PFSK-1 (cell line): ENCODE results near the gene C2orf72.

Source experiments
- FOXP2 ChIP-seq: optimal IDR thresholded peaks from 2 replicates; pipeline ENCODE3; 2011; ENCODE audit warnings: borderline replicate concordance, control low read depth, inconsistent platforms; ENCODE audit not compliant: insufficient read depth; ENCODE audit errors: extremely low read length, extremely low read depth
- POLR2AphosphoS5 ChIP-seq: IDR thresholded peaks from 2 replicates; pipeline ENCODE4 v1.6.1; 2012; ENCODE audit warnings: low read depth, mild to moderate bottlenecking, control low read depth, low read length, moderate library complexity
- REST ChIP-seq, 2 experiments: IDR thresholded peaks; 2 replicates each; pipeline versions ENCODE4 v1.6.1 to v1.8.0; 2011 to 2012; ENCODE audit warnings: low read depth in 2 of 2, low read length in 2 of 2, control low read depth in 1 of 2, inconsistent platforms in 1 of 2, mild to moderate bottlenecking in 1 of 2, moderate library complexity in 1 of 2; ENCODE audit not compliant: insufficient read depth in 1 of 2
- SIN3A ChIP-seq: IDR thresholded peaks from 2 replicates; pipeline ENCODE4 v1.6.1; 2012; ENCODE audit warnings: mild to moderate bottlenecking, low read length, moderate library complexity, borderline replicate concordance; ENCODE audit not compliant: insufficient read depth
- TAF1 ChIP-seq: IDR thresholded peaks from 2 replicates; pipeline ENCODE4 v1.6.1; 2012; ENCODE audit warnings: low read length, control low read depth, borderline replicate concordance; ENCODE audit not compliant: insufficient read depth

GRCh38 chr2:231029563-231029962 lies 7.8 kb upstream of the C2orf72 start:
- TF ChIP-seq POLR2AphosphoS5: no peak
- TF ChIP-seq REST (IDR thresholded peaks at IDR 0.05; ENCODE audit: insufficient read depth in 1 of 2, low read depth in 2 of 2, low read length in 2 of 2): no peak
- no peak for TF ChIP-seq TAF1
- no peak for TF ChIP-seq FOXP2
- no peak for TF ChIP-seq SIN3A
